DOHH2 (cell line): Measurements from ENCODE around the gene ALCAM.

Experiments
- CTCF ChIP-seq: fragments of 200-600 bp; sonication (generic); IDR thresholded peaks from one replicate; pipeline ENCODE4 v1.5.1; 2014; ENCODE audit warnings: antibody characterized with exemption, mild to moderate bottlenecking, low read depth, low read length; ENCODE audit not compliant: poor library complexity, severe bottlenecking
- EZH2phosphoT487 ChIP-seq: fragments of 200-600 bp; sonication (generic); IDR thresholded peaks from 2 replicates; pipeline ENCODE4 v1.6.1; 2017; ENCODE audit warnings: borderline replicate concordance, mild to moderate bottlenecking, antibody characterized with exemption, low read length, moderate library complexity, mixed read lengths

- TF ChIP-seq CTCF: no peak
- no peak for TF ChIP-seq EZH2phosphoT487
These were observed 96.9 kb downstream of the ALCAM start for GRCh38 chr3:105463620-105464019.
